CD8-positive, alpha-beta memory T cell (primary cell): ENCODE results near the gene HIBADH. TPM values are rescaled to one million over a fixed set of nuclear protein-coding genes. Genes with fewer than 3 reads are reported as not detected.

Experiments
- CTCF ChIA-PET: fragments of 350-600 bp; sonication (Branson Sonifier 250); formaldehyde crosslinking; loops from one replicate; lab custom pipeline; 2021; ENCODE audit warnings: antibody characterized with exemption; lab: Charles Lee
- POLR2A ChIA-PET: fragments of 350-600 bp; sonication (Branson Sonifier 250); formaldehyde crosslinking; loops from one replicate; lab custom pipeline; 2021; ENCODE audit warnings: antibody characterized with exemption; lab: Charles Lee
- DNase-seq, 5 donors: peaks; one replicate each; pipeline versions ENCODE4 v3.0.0 to v3.0.0-alpha.2; 2020 to 2022; ENCODE audit warnings: mixed read lengths in 1 of 5
- H3K27ac ChIP-seq: one replicate; pipeline ENCODE4 v1.7.0; 2013; ENCODE audit warnings: low read depth, mild to moderate bottlenecking, low read length, moderate library complexity
- H3K27me3 ChIP-seq: 2 replicates; pipeline ENCODE4 v1.7.0; 2013; ENCODE audit warnings: low read length, mild to moderate bottlenecking; ENCODE audit not compliant: insufficient read depth, poor library complexity, severe bottlenecking
- H3K36me3 ChIP-seq: 2 replicates; pipeline ENCODE4 v1.7.0; 2013; ENCODE audit warnings: mild to moderate bottlenecking, low read length, moderate library complexity; ENCODE audit not compliant: insufficient read depth
- H3K4me1 ChIP-seq: 2 replicates; pipeline ENCODE4 v1.7.0; 2013; ENCODE audit warnings: mild to moderate bottlenecking, low read length, moderate library complexity; ENCODE audit not compliant: insufficient read depth
- H3K4me3 ChIP-seq: 2 replicates; pipeline ENCODE4 v1.7.0; 2013; ENCODE audit warnings: mild to moderate bottlenecking, low read length
- H3K9me3 ChIP-seq: 2 replicates; pipeline ENCODE4 v1.7.0; 2013; ENCODE audit warnings: mild to moderate bottlenecking, low read length
- H3K27ac Mint-ChIP-seq, 8 donors: one replicate each; pipeline ENCODE4 v1.8.0; 2020 to 2021; ENCODE audit warnings: mixed read lengths in 8 of 8, mild to moderate bottlenecking in 6 of 8, inconsistent platforms in 3 of 8, moderate library complexity in 3 of 8
- H3K27me3 Mint-ChIP-seq, 2 donors: one replicate each; pipeline ENCODE4 v1.8.0; 2020 to 2021; ENCODE audit warnings: mixed read lengths in 2 of 2, mild to moderate bottlenecking in 1 of 2, moderate library complexity in 1 of 2
- H3K36me3 Mint-ChIP-seq, 3 donors: one replicate each; pipeline ENCODE4 v1.8.0; 2020 to 2021; ENCODE audit warnings: mixed read lengths in 3 of 3, inconsistent platforms in 1 of 3, mild to moderate bottlenecking in 1 of 3
- H3K4me1 Mint-ChIP-seq, 3 donors: one replicate each; pipeline ENCODE4 v1.8.0; 2020 to 2021; ENCODE audit warnings: mixed read lengths in 3 of 3, inconsistent platforms in 1 of 3, mild to moderate bottlenecking in 1 of 3
- H3K4me3 Mint-ChIP-seq, 7 donors: one replicate each; pipeline ENCODE4 v1.8.0; 2020 to 2021; ENCODE audit warnings: mixed read lengths in 7 of 7, mild to moderate bottlenecking in 6 of 7, moderate library complexity in 4 of 7, inconsistent platforms in 2 of 7
- H3K9me3 Mint-ChIP-seq, 5 donors: one replicate each; pipeline ENCODE4 v1.8.0; 2020 to 2022; ENCODE audit warnings: mixed read lengths in 5 of 5, mild to moderate bottlenecking in 3 of 5, moderate library complexity in 2 of 5, inconsistent platforms in 1 of 5
- polyA plus RNA-seq: library from polyadenylated mRNA; unstranded; fragments of 300-500 nt; fragmentation: Illumina TruSeq; gene quantifications from one replicate; pipeline ENCODE4 v1.2.3, GENCODE V29; 2021
- total RNA-seq, 2 experiments: library from RNA; stranded (reverse); gene quantifications; one replicate each; pipeline ENCODE4 v1.2.3, GENCODE V29; 2021

HIBADH gene
- total and polyA plus RNA-seq, 3 experiments from 2014 or later: 19.8 to 33.8 (median 20.0) TPM

DNA sequence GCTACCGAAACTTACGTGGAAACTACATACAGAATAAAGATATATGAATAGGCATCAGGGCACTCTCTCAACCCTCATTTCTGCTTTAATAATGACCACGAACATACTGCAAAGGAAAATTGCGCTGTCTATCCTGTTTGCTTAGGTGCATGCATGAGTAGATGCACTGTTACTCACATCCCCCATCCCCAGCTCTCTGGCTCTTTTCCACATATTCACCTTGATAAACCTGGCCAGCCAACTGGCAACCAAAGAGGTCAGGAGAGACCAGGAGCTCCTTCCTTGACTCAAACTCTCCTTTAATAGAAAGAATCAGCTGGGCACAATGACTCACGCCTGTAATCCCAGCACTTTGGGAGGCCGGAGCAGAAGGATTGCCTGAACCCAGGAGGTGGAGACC, 29.6 kb downstream of the HIBADH start:
- no peaks in the 10 kb centered on the region for H3K27me3 Mint-ChIP-seq
- Histone ChIP-seq H3K4me1 (peaks cover 16% of the 10 kb centered on the region), H3K4me3 (no peak overlapping the region), H3K27ac (no peak overlapping the region), H3K36me3 (no peaks in the 10 kb centered on the region), H3K9me3 (no peaks in the 10 kb centered on the region), H3K27me3 (no peaks in the 10 kb centered on the region)
- peak overlapping the region in 1 of 8 donors; percentile 17 for H3K27ac Mint-ChIP-seq
- no peak for DNase-seq
- H3K36me3 Mint-ChIP-seq: peaks cover 3 to 40% (median 14%) of the 10 kb centered on the region in 3 donors
- POLR2A ChIA-PET: interaction anchor here (0.6 to 1.1 kb wide), 3 partner anchors 11 to 1449 kb away, joined by 3 to 4 read pairs (median 3); no protein-coding TSS in a partner anchor
- CTCF ChIA-PET: no interaction called here
- no peak overlapping the region for H3K4me3 Mint-ChIP-seq
- no peaks in the 10 kb centered on the region for H3K9me3 Mint-ChIP-seq
- peaks cover 20 to 25% (median 20%) of the 10 kb centered on the region in 3 donors for H3K4me1 Mint-ChIP-seq

DNA sequence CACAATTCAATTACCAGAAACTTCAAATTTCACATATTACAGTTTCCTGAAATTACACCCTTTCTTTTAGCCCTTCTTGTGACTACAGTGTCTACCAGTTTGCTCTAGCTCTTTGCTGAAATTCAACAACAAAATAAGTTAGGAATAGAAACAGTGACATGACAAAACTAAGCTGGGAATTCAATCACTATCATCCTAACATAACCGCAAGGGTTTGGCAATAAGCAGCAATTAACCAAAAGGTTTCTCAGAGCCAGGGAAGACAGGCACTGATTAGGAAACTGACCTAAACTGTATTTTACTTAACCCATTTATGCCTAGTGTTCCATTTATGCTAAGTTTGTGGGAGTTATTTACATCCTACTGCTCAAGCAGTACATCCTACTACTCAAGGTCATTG, 31.3 kb downstream of the HIBADH start:
- Histone ChIP-seq H3K27me3 (no peaks in the 10 kb centered on the region), H3K4me3 (no peak overlapping the region), H3K9me3 (no peaks in the 10 kb centered on the region), H3K36me3 (peaks cover 4% of the 10 kb centered on the region), H3K4me1 (peaks cover 14% of the 10 kb centered on the region), H3K27ac (no peak overlapping the region)
- ChIA-PET CTCF (no interaction called here), POLR2A (no interaction called here)
- Mint-ChIP-seq H3K36me3 (peaks cover 11 to 46% (median 14%) of the 10 kb centered on the region in 3 donors), H3K27ac (no peak overlapping the region), H3K27me3 (no peaks in the 10 kb centered on the region), H3K9me3 (no peaks in the 10 kb centered on the region), H3K4me3 (no peak overlapping the region), H3K4me1 (peaks cover 11 to 15% (median 15%) of the 10 kb centered on the region in 3 donors)
- DNase-seq: no peak

DNA sequence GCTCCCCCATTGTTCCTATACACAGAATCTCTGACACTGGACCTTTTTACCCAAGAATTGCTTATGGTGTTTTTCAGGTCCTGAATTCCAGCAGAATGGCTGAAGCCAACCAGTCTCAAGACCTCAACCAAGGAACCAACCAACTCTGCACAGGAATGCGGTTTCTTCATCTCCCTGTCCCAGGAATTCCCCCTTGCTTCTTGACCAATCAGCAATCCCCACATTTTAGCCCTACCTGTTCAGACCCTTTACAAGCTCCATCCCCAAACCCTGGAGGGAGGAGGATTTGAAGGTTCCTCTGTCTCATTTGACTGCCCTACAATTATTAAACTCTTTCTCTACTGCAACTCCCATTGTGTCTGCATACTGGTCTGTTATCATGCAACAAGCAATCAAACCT, 35.5 kb downstream of the HIBADH start:
- DNase-seq: no peak
- no peaks in the 10 kb centered on the region for H3K27me3 ChIP-seq
- no peak overlapping the region for H3K27ac ChIP-seq
- H3K4me1 ChIP-seq: no peaks in the 10 kb centered on the region
- CTCF ChIA-PET: no interaction called here
- Mint-ChIP-seq H3K27me3 (no peaks in the 10 kb centered on the region), H3K36me3 (peaks cover 18 to 56% (median 45%) of the 10 kb centered on the region in 3 donors), H3K27ac (no peak overlapping the region), H3K4me1 (peaks cover 0 to 2% (median 0%) of the 10 kb centered on the region in 3 donors), H3K4me3 (no peak overlapping the region), H3K9me3 (peaks cover 7 to 15% (median 13%) of the 10 kb centered on the region in 5 donors)
- POLR2A ChIA-PET: no interaction called here
- peaks cover 4% of the 10 kb centered on the region for H3K36me3 ChIP-seq
- no peak overlapping the region for H3K4me3 ChIP-seq
- no peaks in the 10 kb centered on the region for H3K9me3 ChIP-seq

DNA sequence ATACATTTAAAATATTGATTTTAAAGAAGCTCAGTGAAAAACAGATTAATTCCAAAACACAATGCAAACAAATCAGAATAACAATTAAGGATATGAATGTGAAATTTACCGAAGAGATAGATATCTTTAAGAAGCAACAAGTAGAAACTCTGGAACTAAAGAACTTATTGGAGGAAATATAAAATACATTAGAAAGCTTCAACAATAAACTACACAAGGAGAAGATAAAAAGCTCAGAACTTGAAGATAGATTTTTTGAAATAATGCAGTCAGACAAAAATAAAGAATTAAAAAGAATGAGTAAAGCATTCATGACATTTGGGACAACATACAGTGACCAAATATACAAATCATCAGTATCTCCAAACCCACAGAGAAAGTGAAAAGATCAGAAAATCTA, 43.2 kb downstream of the HIBADH start:
- H3K27me3 ChIP-seq: no peaks in the 10 kb centered on the region
- DNase-seq: no peak
- H3K27ac ChIP-seq: no peak overlapping the region
- H3K4me1 Mint-ChIP-seq: peaks cover 0 to 2% (median 0%) of the 10 kb centered on the region in 3 donors
- H3K4me1 ChIP-seq: no peaks in the 10 kb centered on the region
- peaks cover 15% of the 10 kb centered on the region for H3K9me3 ChIP-seq
- no peak overlapping the region for H3K27ac Mint-ChIP-seq
- ChIA-PET CTCF (no interaction called here), POLR2A (no interaction called here)
- peaks cover 31 to 51% (median 41%) of the 10 kb centered on the region in 5 donors for H3K9me3 Mint-ChIP-seq
- H3K27me3 Mint-ChIP-seq: no peaks in the 10 kb centered on the region
- no peak overlapping the region for H3K4me3 Mint-ChIP-seq
- peaks cover 45 to 77% (median 63%) of the 10 kb centered on the region in 3 donors for H3K36me3 Mint-ChIP-seq
- no peaks in the 10 kb centered on the region for H3K36me3 ChIP-seq
- no peak overlapping the region for H3K4me3 ChIP-seq

DNA sequence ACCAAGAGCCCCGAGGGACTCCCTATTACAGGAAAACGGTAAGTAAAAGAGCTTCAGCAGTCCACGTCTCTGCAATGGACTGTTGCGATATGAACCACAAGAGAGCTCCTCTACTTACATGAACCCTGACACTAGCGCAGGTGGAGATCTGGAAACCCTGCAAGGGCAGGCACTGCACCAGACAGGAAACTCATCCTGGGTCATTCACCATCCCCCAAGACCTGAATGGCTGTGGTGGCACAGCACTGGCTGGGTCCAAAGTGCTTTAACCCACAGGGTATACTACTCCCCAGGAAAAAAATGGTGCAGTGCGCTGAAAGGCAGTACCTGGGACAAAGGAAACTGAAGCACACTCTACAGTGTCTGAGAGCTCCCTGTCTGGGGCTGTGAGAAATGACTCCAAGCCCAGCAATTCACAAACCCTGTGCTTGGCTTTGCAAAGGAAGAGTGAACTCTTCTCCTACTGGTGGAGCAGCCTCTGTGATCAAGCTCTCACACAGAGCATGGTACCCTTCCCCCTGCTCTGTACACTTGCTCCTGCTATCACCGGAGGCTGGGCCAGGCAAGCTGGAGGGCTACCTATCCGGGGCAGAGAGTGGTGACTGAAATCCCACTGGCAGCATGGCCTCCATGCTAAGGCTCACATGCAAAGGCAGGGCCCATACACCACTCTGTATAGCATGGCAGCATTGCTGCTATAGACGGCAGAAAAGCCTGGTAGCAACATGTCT, 44.9 kb downstream of the HIBADH start:
- no peaks in the 10 kb centered on the region for H3K27me3 ChIP-seq
- H3K4me1 Mint-ChIP-seq: no peaks in the 10 kb centered on the region
- no peak overlapping the region for H3K4me3 ChIP-seq
- DNase-seq: no peak
- ChIA-PET POLR2A (no interaction called here), CTCF (no interaction called here)
- peaks cover 23 to 45% (median 41%) of the 10 kb centered on the region in 5 donors for H3K9me3 Mint-ChIP-seq
- no peak overlapping the region for H3K27ac ChIP-seq
- H3K4me3 Mint-ChIP-seq: no peak overlapping the region
- H3K36me3 ChIP-seq: no peaks in the 10 kb centered on the region
- H3K27me3 Mint-ChIP-seq: no peaks in the 10 kb centered on the region
- H3K27ac Mint-ChIP-seq: no peak overlapping the region
- H3K9me3 ChIP-seq: peaks cover 15% of the 10 kb centered on the region
- H3K36me3 Mint-ChIP-seq: peaks cover 42 to 61% (median 52%) of the 10 kb centered on the region in 3 donors
- no peaks in the 10 kb centered on the region for H3K4me1 ChIP-seq

DNA sequence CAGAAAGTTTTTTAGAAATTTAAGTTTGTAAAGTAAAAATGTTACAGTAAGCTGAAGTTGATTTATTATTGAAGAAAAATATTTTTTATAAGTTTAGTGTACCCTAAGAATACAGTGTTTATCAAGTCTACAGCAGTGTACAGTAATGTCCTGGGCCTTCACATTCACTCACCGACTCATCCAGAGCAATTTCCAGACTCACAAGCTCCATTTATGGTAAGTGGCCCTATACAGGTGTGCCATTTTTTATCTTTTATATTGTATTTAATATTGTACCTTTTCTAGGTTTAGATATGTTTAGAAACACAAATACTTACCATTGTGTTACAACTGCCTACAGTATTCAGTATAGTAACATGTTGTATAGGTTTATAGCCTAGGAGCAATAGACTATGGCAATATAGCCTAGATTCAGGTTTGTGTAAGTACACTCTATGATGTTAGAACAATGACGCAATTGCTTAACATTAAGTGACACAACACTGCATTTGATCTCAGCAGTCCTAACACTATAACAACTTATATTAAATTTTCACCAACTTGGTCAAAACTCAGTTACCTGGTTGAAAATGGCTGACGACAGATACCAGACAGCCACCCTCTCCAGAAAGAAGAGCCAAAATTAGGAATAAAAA, 45.7 kb downstream of the HIBADH start:
- Mint-ChIP-seq H3K9me3 (peaks cover 16 to 37% (median 34%) of the 10 kb centered on the region in 5 donors), H3K27me3 (no peaks in the 10 kb centered on the region), H3K4me3 (no peak overlapping the region), H3K36me3 (peaks cover 37 to 53% (median 45%) of the 10 kb centered on the region in 3 donors), H3K27ac (no peak overlapping the region), H3K4me1 (no peaks in the 10 kb centered on the region)
- no peaks in the 10 kb centered on the region for H3K27me3 ChIP-seq
- H3K4me1 ChIP-seq: no peaks in the 10 kb centered on the region
- no peaks in the 10 kb centered on the region for H3K36me3 ChIP-seq
- H3K9me3 ChIP-seq: peaks cover 15% of the 10 kb centered on the region
- DNase-seq: no peak
- CTCF ChIA-PET: no interaction called here
- POLR2A ChIA-PET: no interaction called here
- no peak overlapping the region for H3K27ac ChIP-seq
- no peak overlapping the region for H3K4me3 ChIP-seq

DNA sequence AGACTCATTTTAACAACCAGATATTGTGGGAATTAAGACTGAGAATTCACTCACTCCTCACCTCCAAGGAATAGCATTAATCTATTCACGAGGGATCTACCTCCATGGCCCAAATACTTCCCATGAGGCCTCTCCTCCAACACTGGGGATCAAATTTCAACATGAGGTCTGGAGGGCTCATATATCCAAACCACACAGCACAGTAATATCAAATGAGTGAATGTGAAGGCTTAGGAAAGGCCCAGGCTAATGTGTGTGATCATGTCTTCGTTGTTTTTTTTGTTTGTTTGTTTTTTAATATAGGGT, 46.5 kb downstream of the HIBADH start:
- H3K27me3 ChIP-seq: no peaks in the 10 kb centered on the region

DNA sequence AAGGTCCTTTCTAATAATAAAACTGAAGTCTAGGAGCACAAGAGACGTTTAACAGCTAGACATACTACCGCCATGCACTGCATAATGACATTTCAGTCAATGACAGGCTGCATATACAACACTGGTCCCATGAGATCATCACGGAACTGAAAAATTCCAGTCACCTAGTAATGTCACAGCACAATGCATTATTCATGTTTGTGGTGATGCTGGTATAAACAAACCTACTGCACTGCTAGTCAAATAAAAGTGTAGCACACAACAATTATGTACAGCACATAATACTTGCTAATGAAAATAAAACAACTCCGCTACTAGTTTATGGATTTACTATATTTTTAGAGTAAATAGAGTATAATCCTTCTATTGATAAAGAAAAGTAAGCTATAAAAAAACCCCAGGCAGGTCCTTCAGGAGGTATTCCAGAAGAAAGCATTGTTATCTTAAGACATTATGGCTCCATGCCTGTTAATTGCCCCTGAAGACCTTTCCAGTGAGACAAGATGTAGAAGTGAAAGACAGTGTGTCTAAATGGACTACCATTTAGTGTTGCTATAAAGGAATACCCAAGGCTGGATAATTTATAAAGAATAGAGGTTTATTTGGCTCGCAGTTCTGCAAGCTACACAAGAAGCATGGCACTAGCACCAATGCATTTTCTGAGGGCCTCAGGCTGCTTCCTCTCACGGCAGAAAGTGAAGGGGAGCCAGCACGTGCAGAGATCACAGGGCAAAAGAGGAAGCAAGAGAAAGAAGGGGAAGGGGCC, 47.1 kb downstream of the HIBADH start:
- no peaks in the 10 kb centered on the region for H3K27me3 Mint-ChIP-seq
- no peak for DNase-seq
- peaks cover 0 to 1% (median 0%) of the 10 kb centered on the region in 3 donors for H3K4me1 Mint-ChIP-seq
- peaks cover 10 to 22% (median 21%) of the 10 kb centered on the region in 5 donors for H3K9me3 Mint-ChIP-seq
- no peaks in the 10 kb centered on the region for H3K4me1 ChIP-seq
- H3K27ac ChIP-seq: no peak overlapping the region
- no peak overlapping the region for H3K4me3 Mint-ChIP-seq
- no peaks in the 10 kb centered on the region for H3K36me3 ChIP-seq
- ChIA-PET POLR2A (no interaction called here), CTCF (no interaction called here)
- H3K27ac Mint-ChIP-seq: no peak overlapping the region
- H3K4me3 ChIP-seq: no peak overlapping the region
- H3K36me3 Mint-ChIP-seq: peaks cover 34 to 40% (median 35%) of the 10 kb centered on the region in 3 donors
- peaks cover 15% of the 10 kb centered on the region for H3K9me3 ChIP-seq
- H3K27me3 ChIP-seq: no peaks in the 10 kb centered on the region

More for the DNA sequence above, 46.5 kb downstream of the HIBADH start:
- Histone ChIP-seq H3K36me3 (no peaks in the 10 kb centered on the region), H3K27ac (no peak overlapping the region), H3K4me1 (no peaks in the 10 kb centered on the region), H3K9me3 (peaks cover 15% of the 10 kb centered on the region), H3K4me3 (no peak overlapping the region)
- Mint-ChIP-seq H3K4me1 (no peaks in the 10 kb centered on the region), H3K4me3 (no peak overlapping the region), H3K36me3 (peaks cover 37 to 45% (median 40%) of the 10 kb centered on the region in 3 donors), H3K9me3 (peaks cover 16 to 28% (median 27%) of the 10 kb centered on the region in 5 donors), H3K27ac (no peak overlapping the region), H3K27me3 (no peaks in the 10 kb centered on the region)
- no peak for DNase-seq
- CTCF ChIA-PET: no interaction called here
- POLR2A ChIA-PET: no interaction called here
